Measurements from ENCODE around the gene C6. TPM values are rescaled to one million over a fixed set of nuclear protein-coding genes. Genes with fewer than 3 reads are reported as not detected.
"Not testable (repeated sequence)": the region's sequence is repeated elsewhere in the genome, so short reads cannot be mapped to it uniquely, and the experiment has no call there.

The C6 gene
- total and polyA plus RNA-seq, 2 of the 13 experiments (the other 11 are each of a cell fraction or from before 2014, with no cell fraction given): 0.28 to 4.7 TPM

- Histone ChIP-seq H3K27ac (ENCODE audit: extremely low read length, insufficient read depth, low read length) (no peak overlapping the region), H3K4me3 (replicated peaks in 1 of 3; ENCODE audit: insufficient read depth in 1 of 3, low read depth in 2 of 3, low read length in 3 of 3) (no peak overlapping the region), H3K4me1 (ENCODE audit: insufficient read depth, low read length) (no peaks in the 10 kb centered on the region), H3K36me3 (replicated peaks in 1 of 2; ENCODE audit: control insufficient read depth in 1 of 2, insufficient read depth in 2 of 2, low read length in 2 of 2) (no peaks in the 10 kb centered on the region), H4K20me1 (ENCODE audit: insufficient read depth, low read length) (no peaks in the 10 kb centered on the region), H3K79me2 (ENCODE audit: insufficient read depth, low read length) (no peaks in the 10 kb centered on the region), H3K4me2 (ENCODE audit: low read depth, low read length) (no peak overlapping the region), H3K9ac (ENCODE audit: insufficient read depth, low read depth, low read length) (no peak overlapping the region), H3K27me3 (ENCODE audit: control insufficient read depth in 1 of 2, insufficient read depth in 2 of 2, low read length in 2 of 2) (no peaks in the 10 kb centered on the region), H2AFZ (ENCODE audit: low read length) (no peak overlapping the region), H3K9me3 (ENCODE audit: low read length) (peaks cover 14% of the 10 kb centered on the region; the same call in 1 of the 2 replicates)
- TF ChIP-seq MAFF (IDR thresholded peaks at IDR 0.05; ENCODE audit: low read depth, low read length) (0 out of 2 replicates have a peak, but pooled peaks have one; percentile 22), E2F2 (CRISPR knock-in tag; IDR thresholded peaks at IDR 0.05; ENCODE audit: borderline replicate concordance) (no peak), MAFK (conservative IDR thresholded peaks at IDR 0.05 in 1 of 2, IDR thresholded peaks at IDR 0.05 in 1 of 2; ENCODE audit: low read length in 2 of 2) (peak in 1 of 2 experiments; percentile 57; a peak in 2 of 4 replicates), AKAP8 (CRISPR knock-in tag; IDR thresholded peaks at IDR 0.05) (no peak)
- in situ Hi-C loops (cut with HindIII; ENCODE audit: extremely low pct_ligation_motif_present, low pct_unique_long_range_greater_than_20kb) (no loop called here), intact Hi-C loops (cut with micrococcal nuclease; ENCODE audit: unreplicated experiment) (no loop called here)
- ChIA-PET CTCF (ENCODE audit: low intra/inter-chr PET ratio, low total read pairs) (no interaction called here), POLR2A (no interaction called here)
- BruUV-seq (replicated peaks): no TSS peak
- FAIRE-seq: no peak
- no peak for DNase-seq (ENCODE audit: low spot score)
- ATAC-seq: no peak
These were observed 19.5 kb upstream of the C6 start for GRCh38 chr5:41232797-41233196.

GRCh38 chr5:41230276-41230675 is 16.9 kb upstream of the C6 start:
- H3K9me3 ChIP-seq (ENCODE audit: low read length): peaks cover 14% of the 10 kb centered on the region; the same call in 1 of the 2 replicates
- in situ Hi-C loops (cut with HindIII; ENCODE audit: extremely low pct_ligation_motif_present, low pct_unique_long_range_greater_than_20kb); BruUV-seq (replicated peaks); H3K9ac ChIP-seq (ENCODE audit: insufficient read depth, low read depth, low read length); intact Hi-C loops (cut with micrococcal nuclease; ENCODE audit: unreplicated experiment); POLR2A ChIA-PET; H2AFZ ChIP-seq (ENCODE audit: low read length); CTCF ChIA-PET (ENCODE audit: low intra/inter-chr PET ratio, low total read pairs); DNase-seq (ENCODE audit: low spot score); H3K27me3 ChIP-seq (ENCODE audit: control insufficient read depth in 1 of 2, insufficient read depth in 2 of 2, low read length in 2 of 2); H3K36me3 ChIP-seq (replicated peaks in 1 of 2; ENCODE audit: control insufficient read depth in 1 of 2, insufficient read depth in 2 of 2, low read length in 2 of 2); H3K4me3 ChIP-seq (replicated peaks in 1 of 3; ENCODE audit: insufficient read depth in 1 of 3, low read depth in 2 of 3, low read length in 3 of 3); H3K79me2 ChIP-seq (ENCODE audit: insufficient read depth, low read length); H3K4me2 ChIP-seq (ENCODE audit: low read depth, low read length); H4K20me1 ChIP-seq (ENCODE audit: insufficient read depth, low read length); FAIRE-seq; ATAC-seq; H3K27ac ChIP-seq (ENCODE audit: extremely low read length, insufficient read depth, low read length); H3K4me1 ChIP-seq (ENCODE audit: insufficient read depth, low read length): not testable (repeated sequence)
- 11% methylated on average over 1 of the region's 1 CpG for WGBS (ENCODE audit: low lambda C conversion rate)

All from HepG2 (cell line).